Measurements from ENCODE around the gene ARHGEF16. TPM values are rescaled to one million over a fixed set of nuclear protein-coding genes. Genes with fewer than 3 reads are reported as not detected.

The ARHGEF16 gene
- total RNA-seq, 1 donor from 2014 or later, result 1.7 TPM

GRCh38 chr1:3481046-3481445 is 26.6 kb downstream of the ARHGEF16 start:
- peaks cover 31% of the 10 kb centered on the region for H3K27me3 Mint-ChIP-seq (ENCODE audit: unreplicated experiment)
- no peak overlapping the region for H3K27ac Mint-ChIP-seq (ENCODE audit: unreplicated experiment)
- no peaks in the 10 kb centered on the region for H3K4me1 Mint-ChIP-seq (ENCODE audit: unreplicated experiment)
- no peak for DNase-seq (ENCODE audit: low spot score)
- H3K4me3 Mint-ChIP-seq (ENCODE audit: unreplicated experiment), result no peak overlapping the region
- no peaks in the 10 kb centered on the region for H3K9me3 Mint-ChIP-seq (ENCODE audit: unreplicated experiment)
- H3K36me3 Mint-ChIP-seq (ENCODE audit: low read depth, unreplicated experiment), result peaks cover 8% of the 10 kb centered on the region
- TF ChIP-seq CTCF (IDR thresholded peaks at IDR 0.05; ENCODE audit: unreplicated experiment), result no peak

GRCh38 chr1:3481836-3482375 is 27.4 kb downstream of the ARHGEF16 start:
- no peak overlapping the region for H3K4me3 Mint-ChIP-seq (ENCODE audit: unreplicated experiment)
- H3K4me1 Mint-ChIP-seq (ENCODE audit: unreplicated experiment), result no peaks in the 10 kb centered on the region
- peaks cover 28% of the 10 kb centered on the region for H3K27me3 Mint-ChIP-seq (ENCODE audit: unreplicated experiment)
- H3K27ac Mint-ChIP-seq (ENCODE audit: unreplicated experiment), result no peak overlapping the region
- no peaks in the 10 kb centered on the region for H3K9me3 Mint-ChIP-seq (ENCODE audit: unreplicated experiment)
- DNase-seq (ENCODE audit: low spot score), result no peak
- H3K36me3 Mint-ChIP-seq (ENCODE audit: low read depth, unreplicated experiment), result peaks cover 8% of the 10 kb centered on the region
- no peak for TF ChIP-seq CTCF (IDR thresholded peaks at IDR 0.05; ENCODE audit: unreplicated experiment)

GRCh38 chr1:3482378-3482849 is 27.9 kb downstream of the ARHGEF16 start:
- H3K9me3 Mint-ChIP-seq (ENCODE audit: unreplicated experiment), result no peaks in the 10 kb centered on the region
- H3K36me3 Mint-ChIP-seq (ENCODE audit: low read depth, unreplicated experiment), result peaks cover 8% of the 10 kb centered on the region
- no peak overlapping the region for H3K27ac Mint-ChIP-seq (ENCODE audit: unreplicated experiment)
- TF ChIP-seq CTCF (IDR thresholded peaks at IDR 0.05; ENCODE audit: unreplicated experiment), result no peak
- peaks cover 28% of the 10 kb centered on the region for H3K27me3 Mint-ChIP-seq (ENCODE audit: unreplicated experiment)
- H3K4me1 Mint-ChIP-seq (ENCODE audit: unreplicated experiment), result no peaks in the 10 kb centered on the region
- DNase-seq (ENCODE audit: low spot score), result no peak
- no peak overlapping the region for H3K4me3 Mint-ChIP-seq (ENCODE audit: unreplicated experiment)

GRCh38 chr1:3483380-3483779 is 28.9 kb downstream of the ARHGEF16 start:
- H3K9me3 Mint-ChIP-seq (ENCODE audit: unreplicated experiment), result no peaks in the 10 kb centered on the region
- peaks cover 14% of the 10 kb centered on the region for H3K36me3 Mint-ChIP-seq (ENCODE audit: low read depth, unreplicated experiment)
- H3K4me1 Mint-ChIP-seq (ENCODE audit: unreplicated experiment), result no peaks in the 10 kb centered on the region
- DNase-seq (ENCODE audit: low spot score), result no peak
- peaks cover 28% of the 10 kb centered on the region for H3K27me3 Mint-ChIP-seq (ENCODE audit: unreplicated experiment)
- no peak for TF ChIP-seq CTCF (IDR thresholded peaks at IDR 0.05; ENCODE audit: unreplicated experiment)
- no peak overlapping the region for H3K27ac Mint-ChIP-seq (ENCODE audit: unreplicated experiment)
- no peak overlapping the region for H3K4me3 Mint-ChIP-seq (ENCODE audit: unreplicated experiment)

- no peak overlapping the region for H3K4me3 Mint-ChIP-seq (ENCODE audit: unreplicated experiment)
- H3K27ac Mint-ChIP-seq (ENCODE audit: unreplicated experiment), result no peak overlapping the region
- DNase-seq (ENCODE audit: low spot score), result peak; percentile 80
- TF ChIP-seq CTCF (IDR thresholded peaks at IDR 0.05; ENCODE audit: unreplicated experiment), result peak; percentile 75
- peaks cover 28% of the 10 kb centered on the region for H3K27me3 Mint-ChIP-seq (ENCODE audit: unreplicated experiment)
- peaks cover 19% of the 10 kb centered on the region for H3K36me3 Mint-ChIP-seq (ENCODE audit: low read depth, unreplicated experiment)
- H3K9me3 Mint-ChIP-seq (ENCODE audit: unreplicated experiment), result no peaks in the 10 kb centered on the region
- H3K4me1 Mint-ChIP-seq (ENCODE audit: unreplicated experiment), result no peaks in the 10 kb centered on the region
These were observed 29.5 kb downstream of the ARHGEF16 start for GRCh38 chr1:3483801-3484444.

Measured in endothelial cell (in vitro differentiated cells).